ENCODE measurements around the gene TMEM222.
A peak's percentile ranks its signal among the peaks of the same experiment; 100 is the strongest.

Gene TMEM222

DNA sequence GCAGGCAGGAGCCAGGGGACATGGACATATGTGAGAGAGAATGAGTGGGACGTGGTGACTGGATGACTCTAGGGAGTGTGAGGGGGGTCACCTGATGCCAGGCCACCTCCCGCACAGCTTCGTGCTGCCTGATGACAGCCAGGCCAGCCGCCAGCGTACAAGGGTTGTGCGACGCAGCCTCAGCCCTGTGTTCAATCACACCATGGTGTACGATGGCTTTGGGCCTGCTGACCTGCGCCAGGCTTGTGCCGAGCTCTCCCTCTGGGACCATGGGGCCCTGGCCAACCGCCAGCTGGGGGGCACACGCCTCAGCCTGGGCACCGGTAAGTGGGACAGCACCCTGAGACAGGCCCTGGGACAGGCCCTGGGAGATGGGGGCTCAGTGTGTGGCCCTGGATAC lies 31.2 kb downstream of the TMEM222 start:
- Histone ChIP-seq H3K4me1 (no peaks in the 10 kb centered on the region), H3K9me3 (no peaks in the 10 kb centered on the region), H3K4me3 (ENCODE audit: low read depth, low read length) (no peak overlapping the region), H3K36me3 (no peaks in the 10 kb centered on the region), H3K27me3 (no peaks in the 10 kb centered on the region)
- DNase-seq: no peak
- TF ChIP-seq, protein P1, sequence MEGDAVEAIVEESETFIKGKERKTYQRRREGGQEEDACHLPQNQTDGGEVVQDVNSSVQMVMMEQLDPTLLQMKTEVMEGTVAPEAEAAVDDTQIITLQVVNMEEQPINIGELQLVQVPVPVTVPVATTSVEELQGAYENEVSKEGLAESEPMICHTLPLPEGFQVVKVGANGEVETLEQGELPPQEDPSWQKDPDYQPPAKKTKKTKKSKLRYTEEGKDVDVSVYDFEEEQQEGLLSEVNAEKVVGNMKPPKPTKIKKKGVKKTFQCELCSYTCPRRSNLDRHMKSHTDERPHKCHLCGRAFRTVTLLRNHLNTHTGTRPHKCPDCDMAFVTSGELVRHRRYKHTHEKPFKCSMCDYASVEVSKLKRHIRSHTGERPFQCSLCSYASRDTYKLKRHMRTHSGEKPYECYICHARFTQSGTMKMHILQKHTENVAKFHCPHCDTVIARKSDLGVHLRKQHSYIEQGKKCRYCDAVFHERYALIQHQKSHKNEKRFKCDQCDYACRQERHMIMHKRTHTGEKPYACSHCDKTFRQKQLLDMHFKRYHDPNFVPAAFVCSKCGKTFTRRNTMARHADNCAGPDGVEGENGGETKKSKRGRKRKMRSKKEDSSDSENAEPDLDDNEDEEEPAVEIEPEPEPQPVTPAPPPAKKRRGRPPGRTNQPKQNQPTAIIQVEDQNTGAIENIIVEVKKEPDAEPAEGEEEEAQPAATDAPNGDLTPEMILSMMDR (IDR thresholded peaks at IDR 0.05; ENCODE audit: low read depth, low read length): no peak

DNA sequence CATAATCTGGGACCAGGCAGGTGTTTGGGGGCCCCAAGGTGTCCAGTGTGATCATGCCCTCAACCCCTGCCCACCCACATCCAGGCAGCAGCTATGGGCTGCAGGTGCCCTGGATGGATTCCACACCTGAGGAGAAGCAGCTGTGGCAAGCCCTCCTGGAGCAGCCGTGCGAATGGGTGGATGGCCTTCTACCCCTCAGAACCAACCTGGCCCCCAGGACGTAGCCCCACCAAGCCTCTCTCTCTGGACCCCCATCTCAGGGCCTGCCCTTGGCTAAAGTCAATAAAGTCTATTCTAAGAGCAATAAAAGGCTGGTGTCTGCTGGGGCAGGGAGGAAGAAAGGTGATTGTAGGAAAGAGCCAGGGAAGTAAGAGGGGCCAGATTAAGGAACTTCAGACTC lies 31.7 kb downstream of the TMEM222 start:
- Histone ChIP-seq H3K4me1 (no peaks in the 10 kb centered on the region), H3K36me3 (no peaks in the 10 kb centered on the region), H3K27me3 (no peaks in the 10 kb centered on the region), H3K9me3 (no peaks in the 10 kb centered on the region), H3K4me3 (ENCODE audit: low read depth, low read length) (no peak overlapping the region)
- no peak for DNase-seq
- TF ChIP-seq, protein P1 (IDR thresholded peaks at IDR 0.05; ENCODE audit: low read depth, low read length): no peak

DNA sequence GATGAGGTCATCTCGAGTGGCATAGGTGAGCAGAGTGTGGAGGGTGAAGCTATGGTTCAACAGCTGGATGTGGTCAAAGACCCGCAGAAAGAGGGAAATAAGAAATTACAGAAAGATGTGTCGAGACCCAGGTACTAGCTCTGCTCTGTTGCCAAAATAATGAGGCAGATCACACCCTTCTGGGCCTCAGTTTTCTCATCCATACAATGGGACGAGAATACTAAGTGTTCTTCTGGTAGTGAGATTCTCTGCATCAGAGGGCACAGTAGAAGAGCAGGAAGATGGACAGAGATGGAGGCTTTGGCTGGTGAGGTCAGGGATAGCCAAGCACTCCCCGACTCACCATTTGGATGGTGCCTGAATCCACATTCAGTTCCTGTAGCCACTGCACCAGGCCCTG lies 33.7 kb downstream of the TMEM222 start:
- Histone ChIP-seq H3K36me3 (no peaks in the 10 kb centered on the region), H3K4me1 (no peaks in the 10 kb centered on the region), H3K27me3 (no peaks in the 10 kb centered on the region), H3K9me3 (no peaks in the 10 kb centered on the region), H3K4me3 (ENCODE audit: low read depth, low read length) (no peak overlapping the region)
- TF ChIP-seq, protein P1 (IDR thresholded peaks at IDR 0.05; ENCODE audit: low read depth, low read length): no peak
- no peak for DNase-seq

DNA sequence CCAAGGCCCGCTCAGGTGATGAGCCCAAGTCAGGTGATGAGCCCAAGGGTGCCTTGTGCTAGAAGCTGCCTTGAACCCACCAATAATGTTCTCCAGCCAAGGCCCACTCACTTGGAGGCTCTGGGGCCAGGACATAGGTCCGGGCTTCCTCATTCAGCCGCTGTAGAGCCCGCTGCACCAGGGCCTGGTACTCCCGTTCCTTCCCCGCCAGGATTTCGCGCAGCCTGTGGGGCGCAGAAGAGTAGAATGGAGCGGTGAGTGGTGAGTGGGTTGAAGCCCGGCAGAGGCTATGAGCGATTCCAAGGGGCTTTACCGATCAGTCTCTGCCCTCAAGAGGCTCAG lies 34.3 kb downstream of the TMEM222 start:
- H3K4me3 ChIP-seq (ENCODE audit: low read depth, low read length): no peak overlapping the region
- H3K27me3 ChIP-seq: no peaks in the 10 kb centered on the region
- H3K36me3 ChIP-seq: no peaks in the 10 kb centered on the region
- H3K4me1 ChIP-seq: no peaks in the 10 kb centered on the region
- TF ChIP-seq, protein P1 (IDR thresholded peaks at IDR 0.05; ENCODE audit: low read depth, low read length): no peak
- no peaks in the 10 kb centered on the region for H3K9me3 ChIP-seq
- DNase-seq: no peak

DNA sequence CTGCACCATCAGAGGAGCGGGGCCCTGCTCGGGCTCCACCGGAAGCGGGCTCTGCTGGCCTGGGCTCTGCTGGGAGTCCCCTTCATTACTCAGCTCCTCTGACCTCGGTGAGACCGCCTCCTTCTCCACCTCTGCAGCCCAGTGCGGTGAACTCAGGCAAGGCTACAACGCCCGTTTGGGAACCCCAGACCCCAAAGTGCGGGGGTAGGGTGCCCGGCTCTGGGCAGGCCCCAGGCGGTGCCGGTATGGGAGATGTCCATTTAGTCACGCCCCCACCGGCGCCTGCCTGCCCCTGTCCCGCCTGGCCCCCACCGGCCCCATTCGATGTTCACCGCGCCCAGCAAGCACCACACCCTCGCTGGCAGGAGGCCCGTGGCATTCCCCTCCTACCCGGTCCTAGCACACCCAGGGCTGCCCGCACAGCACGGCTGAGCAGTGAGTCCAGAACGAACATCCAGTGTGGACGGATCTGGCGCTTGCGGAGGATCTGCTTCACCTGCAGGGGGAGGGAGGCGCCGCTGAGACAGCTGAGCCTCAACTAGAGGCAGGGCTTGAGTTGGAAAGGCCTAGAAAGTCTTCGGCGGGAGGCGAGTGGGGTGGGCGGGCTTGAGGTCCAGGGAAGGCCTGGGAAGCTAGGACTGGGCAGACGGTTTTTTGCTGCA lies 34.8 kb downstream of the TMEM222 start:
- Histone ChIP-seq H3K27me3 (no peaks in the 10 kb centered on the region), H3K36me3 (no peaks in the 10 kb centered on the region), H3K4me3 (ENCODE audit: low read depth, low read length) (no peak overlapping the region), H3K4me1 (no peaks in the 10 kb centered on the region), H3K9me3 (no peaks in the 10 kb centered on the region)
- no peak for DNase-seq
- TF ChIP-seq, protein P1 (IDR thresholded peaks at IDR 0.05; ENCODE audit: low read depth, low read length): no peak

DNA sequence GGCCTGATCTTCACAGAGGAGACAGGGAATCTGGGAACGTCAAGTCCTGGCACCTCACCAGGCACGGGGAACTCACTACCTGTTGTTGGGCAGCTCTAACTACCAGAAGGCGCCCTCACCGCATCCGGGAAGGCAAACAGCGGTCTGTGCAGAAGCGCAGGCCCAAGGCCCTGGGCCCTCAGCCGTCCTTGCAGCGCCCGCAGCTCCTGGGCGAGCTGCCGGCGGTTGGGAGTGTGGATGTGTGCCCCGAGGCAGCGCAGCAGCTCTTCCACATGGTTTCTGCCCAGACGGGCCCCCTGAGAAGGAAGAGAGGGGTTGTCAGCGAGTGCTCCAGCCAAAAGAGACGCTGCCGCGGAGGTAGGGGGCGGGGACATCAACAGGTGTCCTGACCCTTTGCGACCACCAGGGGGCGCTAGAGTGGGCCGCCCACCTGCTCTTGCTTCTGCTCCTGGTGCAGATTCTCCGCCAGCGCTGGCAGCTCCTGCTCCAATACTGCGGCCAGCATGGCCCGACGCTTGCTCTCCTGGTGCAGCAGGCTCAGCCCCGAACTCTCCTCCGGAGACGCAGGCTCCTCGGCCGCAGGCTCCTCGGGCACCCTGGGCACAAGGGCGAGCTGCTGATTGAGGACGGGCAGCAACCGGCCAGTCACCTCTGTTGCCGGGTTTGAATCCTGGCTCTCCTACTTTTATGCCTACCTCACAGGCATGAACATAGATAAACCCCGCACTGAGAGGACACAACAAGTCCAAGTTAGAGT lies 35.5 kb downstream of the TMEM222 start:
- Histone ChIP-seq H3K27me3 (no peaks in the 10 kb centered on the region), H3K9me3 (no peaks in the 10 kb centered on the region), H3K4me3 (ENCODE audit: low read depth, low read length) (no peak overlapping the region), H3K36me3 (no peaks in the 10 kb centered on the region), H3K4me1 (no peaks in the 10 kb centered on the region)
- TF ChIP-seq, protein P1 (IDR thresholded peaks at IDR 0.05; ENCODE audit: low read depth, low read length): peak; percentile 69
- DNase-seq: peak; percentile 68

Measured in BE2C (cell line).